ENCODE results near the gene DSEL. TPM values are rescaled to one million over a fixed set of nuclear protein-coding genes. Genes with fewer than 3 reads are reported as not detected.

Gene DSEL
- total RNA-seq, 1 donor from 2014 or later, result 10.9 TPM

DNA sequence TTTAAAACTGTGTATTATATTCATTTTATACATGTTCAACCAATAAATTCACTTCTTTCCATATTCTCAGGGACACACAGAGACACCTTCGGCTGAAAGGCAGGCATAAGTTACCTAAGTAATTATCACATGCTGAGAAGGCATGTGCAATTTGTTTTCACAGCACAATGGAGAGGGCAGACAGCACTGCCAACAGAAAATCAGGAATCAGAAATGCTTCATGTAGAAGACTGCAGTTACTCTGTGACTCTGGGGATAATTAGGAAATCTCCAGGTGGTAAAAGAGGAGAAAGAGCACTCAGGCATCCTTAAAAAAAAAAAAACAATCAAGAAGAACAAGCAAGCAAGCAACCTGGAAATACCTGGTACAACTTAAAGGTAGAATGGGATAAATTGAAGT is 49.3 kb downstream of the DSEL start:
- DNase-seq, result no peak
- TF ChIP-seq, protein P1, sequence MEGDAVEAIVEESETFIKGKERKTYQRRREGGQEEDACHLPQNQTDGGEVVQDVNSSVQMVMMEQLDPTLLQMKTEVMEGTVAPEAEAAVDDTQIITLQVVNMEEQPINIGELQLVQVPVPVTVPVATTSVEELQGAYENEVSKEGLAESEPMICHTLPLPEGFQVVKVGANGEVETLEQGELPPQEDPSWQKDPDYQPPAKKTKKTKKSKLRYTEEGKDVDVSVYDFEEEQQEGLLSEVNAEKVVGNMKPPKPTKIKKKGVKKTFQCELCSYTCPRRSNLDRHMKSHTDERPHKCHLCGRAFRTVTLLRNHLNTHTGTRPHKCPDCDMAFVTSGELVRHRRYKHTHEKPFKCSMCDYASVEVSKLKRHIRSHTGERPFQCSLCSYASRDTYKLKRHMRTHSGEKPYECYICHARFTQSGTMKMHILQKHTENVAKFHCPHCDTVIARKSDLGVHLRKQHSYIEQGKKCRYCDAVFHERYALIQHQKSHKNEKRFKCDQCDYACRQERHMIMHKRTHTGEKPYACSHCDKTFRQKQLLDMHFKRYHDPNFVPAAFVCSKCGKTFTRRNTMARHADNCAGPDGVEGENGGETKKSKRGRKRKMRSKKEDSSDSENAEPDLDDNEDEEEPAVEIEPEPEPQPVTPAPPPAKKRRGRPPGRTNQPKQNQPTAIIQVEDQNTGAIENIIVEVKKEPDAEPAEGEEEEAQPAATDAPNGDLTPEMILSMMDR (IDR thresholded peaks at IDR 0.05), result no peak
- H3K27me3 ChIP-seq, result no peaks in the 10 kb centered on the region
- no peak overlapping the region for H3K27ac ChIP-seq
- no peaks in the 10 kb centered on the region for H3K9me3 ChIP-seq
- H3K36me3 ChIP-seq, result no peaks in the 10 kb centered on the region
- intact Hi-C loops (cut with DNase I), result no loop called here
- ATAC-seq, result no peak
- H3K4me1 ChIP-seq, result no peaks in the 10 kb centered on the region
- H3K4me3 ChIP-seq, result no peak overlapping the region

DNA sequence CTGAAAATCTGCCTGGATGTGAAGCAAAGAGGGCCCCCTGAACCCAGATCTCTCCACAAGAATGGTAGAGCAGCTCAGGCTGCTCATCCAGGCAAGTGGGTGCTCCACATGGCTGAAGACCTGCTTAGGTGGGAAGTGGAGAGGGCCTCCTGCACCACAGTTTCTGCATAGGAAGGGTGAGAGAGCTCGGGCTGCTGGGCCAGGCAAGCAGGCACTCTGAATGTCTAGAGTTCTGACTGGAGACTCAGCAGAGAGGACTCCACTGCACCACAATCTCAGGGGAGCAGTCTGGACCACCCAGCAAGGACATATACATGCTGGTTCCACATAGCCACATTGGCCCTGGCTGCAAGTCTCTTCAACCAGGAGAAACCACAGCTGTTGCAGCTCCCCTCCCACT is 52.0 kb downstream of the DSEL start:
- Histone ChIP-seq H3K36me3 (no peaks in the 10 kb centered on the region), H3K4me1 (no peaks in the 10 kb centered on the region), H3K27ac (no peak overlapping the region), H3K9me3 (no peaks in the 10 kb centered on the region), H3K4me3 (no peak overlapping the region), H3K27me3 (no peaks in the 10 kb centered on the region)
- TF ChIP-seq, protein P1 (IDR thresholded peaks at IDR 0.05), result no peak
- ATAC-seq, result no peak
- intact Hi-C loops (cut with DNase I), result no loop called here
- DNase-seq, result no peak

DNA sequence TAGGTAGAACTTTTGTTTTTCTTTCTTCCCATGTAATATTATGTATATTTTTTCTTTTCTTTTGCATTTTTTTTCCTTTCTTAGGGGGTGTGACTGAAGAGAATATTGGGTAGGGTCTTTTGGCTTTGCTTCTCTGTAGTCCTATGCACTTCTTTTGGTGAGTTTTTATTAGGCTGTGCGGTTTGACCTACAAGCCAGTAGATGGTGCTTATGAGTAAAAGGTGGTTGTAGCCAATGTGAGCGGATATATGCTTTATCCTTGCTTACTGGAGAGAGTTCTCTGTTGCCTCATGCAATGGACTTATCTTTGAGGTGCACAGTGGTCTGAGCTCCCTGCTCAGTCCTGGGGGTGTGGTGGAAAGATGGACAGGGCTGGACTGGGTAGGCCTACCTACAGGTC is 52.7 kb downstream of the DSEL start:
- ATAC-seq (no peak), DNase-seq (no peak)
- intact Hi-C loops (cut with DNase I), result no loop called here
- H3K4me3 ChIP-seq, result no peak overlapping the region
- no peak overlapping the region for H3K27ac ChIP-seq
- TF ChIP-seq, protein P1 (IDR thresholded peaks at IDR 0.05), result no peak
- H3K4me1 ChIP-seq, result no peaks in the 10 kb centered on the region
- H3K27me3 ChIP-seq, result no peaks in the 10 kb centered on the region
- no peaks in the 10 kb centered on the region for H3K36me3 ChIP-seq
- no peaks in the 10 kb centered on the region for H3K9me3 ChIP-seq

DNA sequence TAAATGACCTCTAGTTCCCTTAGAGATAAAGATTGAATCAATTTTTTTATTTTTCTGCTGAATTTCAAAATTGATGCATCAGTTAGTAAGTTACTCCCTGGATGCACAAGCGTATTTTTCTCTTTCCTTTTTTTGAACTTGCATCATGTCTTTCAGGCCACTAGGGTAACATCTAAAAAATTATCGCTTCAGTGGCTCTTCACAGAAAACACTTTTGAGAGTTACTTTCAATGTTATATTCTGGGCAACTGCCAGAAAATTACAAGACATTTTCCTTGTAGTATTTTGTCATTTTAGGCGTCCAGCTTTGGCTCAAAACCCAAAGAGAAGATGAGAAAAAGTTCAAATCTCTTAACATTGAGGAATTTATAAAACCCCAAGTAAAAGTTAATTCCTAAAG is 59.8 kb downstream of the DSEL start:
- no peak for ATAC-seq
- Histone ChIP-seq H3K9me3 (no peaks in the 10 kb centered on the region), H3K4me3 (no peak overlapping the region), H3K36me3 (no peaks in the 10 kb centered on the region), H3K27me3 (no peaks in the 10 kb centered on the region), H3K27ac (no peak overlapping the region), H3K4me1 (no peaks in the 10 kb centered on the region)
- TF ChIP-seq, protein P1 (IDR thresholded peaks at IDR 0.05), result no peak
- intact Hi-C loops (cut with DNase I), result no loop called here
- DNase-seq, result no peak

All from upper lobe of right lung (tissue), 1 donor.